GM12878 (cell line): ENCODE data around the gene EBPL. TPM values are rescaled to one million over a fixed set of nuclear protein-coding genes. Genes with fewer than 3 reads are reported as not detected.

Experiments
- ATAC-seq: fragments of 200-7000 bp; cut with Tn5 transposase; 3 replicates; pipeline ENCODE4 v1.9.1; 2020; ENCODE audit warnings: mild to moderate bottlenecking, moderate library complexity
- BruUV-seq: library from RNA; stranded (reverse); fragments of 400-500 nt; replicated peaks from 2 replicates; lab custom pipeline; 2021; lab: Mats Ljungman, UMichigan
- CTCF ChIA-PET: fragments of 300-600 bp; sonication (Branson Sonifier 250); formaldehyde crosslinking; extraction: SDS; loops from one replicate; lab custom pipeline; 2021; ENCODE audit warnings: inconsistent platforms; lab: Yijun Ruan, JAX
- POLR2A ChIA-PET: fragments of 350-600 bp; formaldehyde crosslinking; extraction: SDS; loops from one replicate; lab custom pipeline; 2021; ENCODE audit warnings: inconsistent platforms; lab: Charles Lee
- RAD21 ChIA-PET: fragments of 300-600 bp; sonication (Branson Sonifier 250); formaldehyde crosslinking; loops from one replicate; lab custom pipeline; 2023; ENCODE audit warnings: antibody characterized with exemption; ENCODE audit not compliant: unreplicated experiment; lab: Charles Lee
- SMC1A ChIA-PET: fragments of 300-600 bp; sonication (Branson Sonifier 250); formaldehyde crosslinking; loops from one replicate; lab custom pipeline; 2023; ENCODE audit not compliant: unreplicated experiment, uncharacterized antibody; lab: Charles Lee
- DNase-seq: peaks from one replicate; pipeline ENCODE4 v3.0.0-alpha.2; 2011; ENCODE audit warnings: low read depth, low spot score
- FAIRE-seq: peaks from 3 replicates; lab custom pipeline; 2011; peaks lifted over from hg19 to GRCh38; lab: Jason Lieb, UNC
- H2AFZ ChIP-seq: 2 replicates; pipeline ENCODE4 v1.6.0; 2011; ENCODE audit warnings: low read depth, low read length, control low read depth; ENCODE audit not compliant: control insufficient read depth
- H3K27ac ChIP-seq: 2 replicates; pipeline ENCODE4 v1.5.1; 2011; ENCODE audit warnings: control low read depth; ENCODE audit not compliant: control insufficient read depth, insufficient read depth
- H3K27me3 ChIP-seq, 2 experiments: replicated peaks in 1 of 2; 2 replicates each; pipeline versions ENCODE4 v1.6.0 to v1.6.1; 2011; ENCODE audit warnings: low read length in 1 of 2; ENCODE audit not compliant: control insufficient read depth in 2 of 2, insufficient read depth in 2 of 2
- H3K36me3 ChIP-seq, 2 experiments: 2 replicates each; pipeline ENCODE4 v1.5.1; 2011; ENCODE audit warnings: low read length in 1 of 2; ENCODE audit not compliant: control insufficient read depth in 2 of 2, insufficient read depth in 2 of 2
- H3K4me1 ChIP-seq: 2 replicates; pipeline ENCODE4 v1.6.1; 2011; ENCODE audit warnings: mild to moderate bottlenecking, low read length, moderate library complexity, mixed read lengths; ENCODE audit not compliant: control insufficient read depth, insufficient read depth
- H3K4me2 ChIP-seq: 2 replicates; pipeline ENCODE4 v1.6.0; 2011; ENCODE audit warnings: control low read depth; ENCODE audit not compliant: control insufficient read depth, insufficient read depth
- H3K4me3 ChIP-seq: fragments of 200-600 bp; sonication (generic); 2 replicates; pipeline ENCODE4 v1.5.1; 2016
- H3K79me2 ChIP-seq: 2 replicates; pipeline ENCODE4 v1.6.0; 2011; ENCODE audit warnings: low read length; ENCODE audit not compliant: control insufficient read depth, insufficient read depth
- H3K9ac ChIP-seq: 2 replicates; pipeline ENCODE4 v1.8.0; 2011; ENCODE audit warnings: low read length, control low read depth, mixed read lengths; ENCODE audit not compliant: control insufficient read depth, insufficient read depth
- H3K9me3 ChIP-seq: replicated peaks from 3 replicates; pipeline ENCODE4 v1.5.1; 2011; ENCODE audit warnings: mild to moderate bottlenecking, low read length; ENCODE audit not compliant: control insufficient read depth, insufficient read depth
- H4K20me1 ChIP-seq: 2 replicates; pipeline ENCODE4 v1.6.0; 2011; ENCODE audit not compliant: control insufficient read depth, insufficient read depth
- CHD4 ChIP-seq: fragments of 200-600 bp; sonication (generic); IDR thresholded peaks from 2 replicates; pipeline ENCODE4 v1.6.1; 2016; ENCODE audit warnings: mild to moderate bottlenecking
- CREM ChIP-seq: IDR thresholded peaks from 2 replicates; pipeline ENCODE4 v1.6.1; 2014; ENCODE audit warnings: antibody characterized with exemption, low read depth
- FOXK2 ChIP-seq: fragments of 450-650 bp; IDR thresholded peaks from 2 replicates; pipeline ENCODE4 v1.6.1; 2017; ENCODE audit warnings: mild to moderate bottlenecking, moderate library complexity
- NFIC ChIP-seq: IDR thresholded peaks from 2 replicates; pipeline ENCODE4 v1.6.1; 2012; ENCODE audit warnings: low read depth, mild to moderate bottlenecking, inconsistent platforms, low read length, moderate library complexity
- PAX5 ChIP-seq: IDR thresholded peaks from 2 replicates; pipeline ENCODE4 v1.6.1; 2011; ENCODE audit warnings: low read depth, low read length, borderline replicate concordance
- PBX3 ChIP-seq: IDR thresholded peaks from 2 replicates; pipeline ENCODE4 v1.6.1; 2011; ENCODE audit warnings: mild to moderate bottlenecking, low read depth, low read length, moderate library complexity; ENCODE audit not compliant: insufficient replicate concordance
- SMAD5 ChIP-seq: IDR thresholded peaks from 2 replicates; pipeline ENCODE4 v1.6.1; 2016; ENCODE audit warnings: antibody characterized with exemption, low read depth
- ZNF207 ChIP-seq: fragments of 450-650 bp; IDR thresholded peaks from 2 replicates; pipeline ENCODE4 v1.6.1; 2014; ENCODE audit warnings: antibody characterized with exemption, mild to moderate bottlenecking, borderline replicate concordance
- ZNF217 ChIP-seq: fragments of 450-650 bp; IDR thresholded peaks from 2 replicates; pipeline ENCODE4 v1.6.1; 2017; ENCODE audit warnings: antibody characterized with exemption, mild to moderate bottlenecking
- ZNF24 ChIP-seq: fragments of 450-650 bp; IDR thresholded peaks from 2 replicates; pipeline ENCODE4 v1.6.1; 2017; ENCODE audit warnings: antibody characterized with exemption, mild to moderate bottlenecking
- ZZZ3 ChIP-seq: IDR thresholded peaks from 2 replicates; pipeline ENCODE4 v1.6.1; 2011; ENCODE audit warnings: low read depth; ENCODE audit not compliant: control insufficient read depth, insufficient read length
- WGBS: methylation state at CpG from one replicate; pipeline ENCODE4 v1.1.6; 2016; ENCODE audit warnings: low lambda C conversion rate; ENCODE audit not compliant: insufficient replicate concordance, insufficient coverage; ENCODE audit errors: missing lambda C conversion rate; 5-methylcytosine and 5-hydroxymethylcytosine counted together
- in situ Hi-C: fragments of 300-500 bp; cut with MboI; formaldehyde crosslinking; loops from 9 replicates; pipeline ENCODE4 v1.14.3; 2018; ENCODE audit warnings: mixed read lengths
- intact Hi-C: fragments of 100-400 bp; cut with micrococcal nuclease; formaldehyde crosslinking; loops from one replicate; pipeline ENCODE4 v1.14.2; 2022; ENCODE audit not compliant: unreplicated experiment
- polyA plus RNA-seq, 11 experiments: library from polyadenylated mRNA; depleted of rRNA in 4 of 11; unstranded in 6 of 11; stranded (reverse) in 5 of 11; fragments of >200 nt; fragmentation: Nextera tagmentation in 4 of 11; fragmentation: Illumina TruSeq in 1 of 11; extraction: Ambion mirVana in 4 of 11; extraction: Trizol in 1 of 11; gene quantifications; 1 replicate in 1 of 11; 2 replicates in 10 of 11; pipeline versions ENCODE4 v1.2.1 to v1.2.3, GENCODE V29; 2011 to 2016; ENCODE audit warnings: inconsistent platforms in 2 of 11, missing spikeins in 2 of 11, low read depth in 1 of 11
- total RNA-seq, 4 experiments: library from RNA; depleted of rRNA in 3 of 4; stranded (reverse); fragments of >200 nt in 3 of 4; fragmentation: Illumina TruSeq in 1 of 4; extraction: Trizol in 1 of 4; gene quantifications; 2 replicates each; pipeline versions ENCODE4 v1.2.1 to v1.2.3, GENCODE V29; 2013 to 2021
- TF ChIP-seq, protein P1 (sequence below): fragments of 450-650 bp; IDR thresholded peaks from 2 replicates; pipeline ENCODE4 v1.6.1; 2017; ENCODE audit warnings: mild to moderate bottlenecking, moderate library complexity

Gene EBPL
- total and polyA plus RNA-seq, 10 of the 15 experiments (the other 5 are each of a cell fraction or from before 2014, with no cell fraction given) = 6.2 to 72.8 (median 43.5) TPM

- intact Hi-C loops (no loop called here), in situ Hi-C loops (no loop called here)
- BruUV-seq = no TSS peak
- ChIA-PET CTCF (interaction anchor here (1.0 kb wide), 1 partner anchor 82 kb away, joined by 3 read pairs; no protein-coding TSS in a partner anchor), SMC1A (interaction anchor here (1.4 kb wide), 1 partner anchor 10 kb away, joined by 3 read pairs; no protein-coding TSS in a partner anchor), RAD21 (no interaction called here), POLR2A (no interaction called here)
- H3K4me3 ChIP-seq = no peak overlapping the region
- H3K27ac ChIP-seq = no peak overlapping the region
- no peaks in the 10 kb centered on the region for H3K9me3 ChIP-seq
- no peaks in the 10 kb centered on the region for H3K4me1 ChIP-seq
- no peaks in the 10 kb centered on the region for H3K27me3 ChIP-seq
- H3K4me2 ChIP-seq = no peak overlapping the region
- DNase-seq = no peak
- ATAC-seq = no peak
- 98% methylated on average over 3 of the region's 3 CpGs for WGBS
- H3K79me2 ChIP-seq = no peaks in the 10 kb centered on the region
- H2AFZ ChIP-seq = no peak overlapping the region
- peaks cover 2 to 9% of the 10 kb centered on the region in 2 experiments for H3K36me3 ChIP-seq
- H3K9ac ChIP-seq = no peak overlapping the region
- no peak for FAIRE-seq
- no peak for TF ChIP-seq ZZZ3
- no peak for TF ChIP-seq SMAD5
- TF ChIP-seq ZNF24 = no peak
- TF ChIP-seq ZNF217 = no peak
- no peak for TF ChIP-seq PAX5
- no peak for TF ChIP-seq FOXK2
- TF ChIP-seq ZNF207 = no peak
- TF ChIP-seq PBX3 = no peak
- TF ChIP-seq CHD4 = no peak
- TF ChIP-seq, protein P1, sequence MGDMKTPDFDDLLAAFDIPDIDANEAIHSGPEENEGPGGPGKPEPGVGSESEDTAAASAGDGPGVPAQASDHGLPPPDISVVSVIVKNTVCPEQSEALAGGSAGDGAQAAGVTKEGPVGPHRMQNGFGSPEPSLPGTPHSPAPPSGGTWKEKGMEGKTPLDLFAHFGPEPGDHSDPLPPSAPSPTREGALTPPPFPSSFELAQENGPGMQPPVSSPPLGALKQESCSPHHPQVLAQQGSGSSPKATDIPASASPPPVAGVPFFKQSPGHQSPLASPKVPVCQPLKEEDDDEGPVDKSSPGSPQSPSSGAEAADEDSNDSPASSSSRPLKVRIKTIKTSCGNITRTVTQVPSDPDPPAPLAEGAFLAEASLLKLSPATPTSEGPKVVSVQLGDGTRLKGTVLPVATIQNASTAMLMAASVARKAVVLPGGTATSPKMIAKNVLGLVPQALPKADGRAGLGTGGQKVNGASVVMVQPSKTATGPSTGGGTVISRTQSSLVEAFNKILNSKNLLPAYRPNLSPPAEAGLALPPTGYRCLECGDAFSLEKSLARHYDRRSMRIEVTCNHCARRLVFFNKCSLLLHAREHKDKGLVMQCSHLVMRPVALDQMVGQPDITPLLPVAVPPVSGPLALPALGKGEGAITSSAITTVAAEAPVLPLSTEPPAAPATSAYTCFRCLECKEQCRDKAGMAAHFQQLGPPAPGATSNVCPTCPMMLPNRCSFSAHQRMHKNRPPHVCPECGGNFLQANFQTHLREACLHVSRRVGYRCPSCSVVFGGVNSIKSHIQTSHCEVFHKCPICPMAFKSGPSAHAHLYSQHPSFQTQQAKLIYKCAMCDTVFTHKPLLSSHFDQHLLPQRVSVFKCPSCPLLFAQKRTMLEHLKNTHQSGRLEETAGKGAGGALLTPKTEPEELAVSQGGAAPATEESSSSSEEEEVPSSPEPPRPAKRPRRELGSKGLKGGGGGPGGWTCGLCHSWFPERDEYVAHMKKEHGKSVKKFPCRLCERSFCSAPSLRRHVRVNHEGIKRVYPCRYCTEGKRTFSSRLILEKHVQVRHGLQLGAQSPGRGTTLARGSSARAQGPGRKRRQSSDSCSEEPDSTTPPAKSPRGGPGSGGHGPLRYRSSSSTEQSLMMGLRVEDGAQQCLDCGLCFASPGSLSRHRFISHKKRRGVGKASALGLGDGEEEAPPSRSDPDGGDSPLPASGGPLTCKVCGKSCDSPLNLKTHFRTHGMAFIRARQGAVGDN = no peak
- TF ChIP-seq NFIC = no peak
- no peak for TF ChIP-seq CREM
- no peaks in the 10 kb centered on the region for H4K20me1 ChIP-seq
Observed at GRCh38 chr13:49697468-49697867, 6.2 kb upstream of the EBPL start.
